Activated naive CD4-positive, alpha-beta T cell treated with anti-CD3 and anti-CD28 coated beads, Interleukin-2, amount 50 U/mL, for 16 hours (primary cell): ENCODE results near the gene NTRK3.

Source experiments
- DNase-seq: peaks from one replicate; pipeline ENCODE4 v3.0.0-alpha.2; 2020

Gene NTRK3

GRCh38 chr15:87930457-87930856 is 326.1 kb downstream of the NTRK3 start:
- DNase-seq = no peak

- DNase-seq = no peak
These were observed 326.7 kb downstream of the NTRK3 start for GRCh38 chr15:87929841-87930240.

GRCh38 chr15:87924433-87924832 is 332.1 kb downstream of the NTRK3 start:
- DNase-seq = no peak

DNA sequence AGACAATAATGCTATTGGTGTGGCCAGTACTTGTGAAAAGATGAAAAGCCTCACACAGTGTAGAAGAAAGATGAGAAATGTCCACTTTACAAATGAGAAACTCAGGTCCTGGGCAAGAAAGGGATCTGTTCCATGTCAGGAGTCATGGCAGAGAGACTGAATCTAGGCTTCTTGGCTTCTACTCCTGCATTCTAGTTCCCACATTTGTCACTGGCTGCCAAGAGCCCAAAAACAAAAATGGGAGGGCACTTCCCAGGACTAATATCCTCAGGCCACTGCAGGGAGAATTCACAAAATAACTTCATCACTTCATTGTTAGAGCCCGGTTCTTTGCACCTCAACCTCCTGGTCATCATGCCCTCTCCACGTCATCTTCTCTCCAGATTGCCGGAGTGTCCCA is 337.5 kb downstream of the NTRK3 start:
- no peak for DNase-seq

- DNase-seq = no peak
These were observed 339.1 kb downstream of the NTRK3 start for GRCh38 chr15:87917480-87917879.

GRCh38 chr15:87916208-87916607 is 340.3 kb downstream of the NTRK3 start:
- DNase-seq = no peak

GRCh38 chr15:87910301-87910700 is 346.2 kb downstream of the NTRK3 start:
- no peak for DNase-seq

DNA sequence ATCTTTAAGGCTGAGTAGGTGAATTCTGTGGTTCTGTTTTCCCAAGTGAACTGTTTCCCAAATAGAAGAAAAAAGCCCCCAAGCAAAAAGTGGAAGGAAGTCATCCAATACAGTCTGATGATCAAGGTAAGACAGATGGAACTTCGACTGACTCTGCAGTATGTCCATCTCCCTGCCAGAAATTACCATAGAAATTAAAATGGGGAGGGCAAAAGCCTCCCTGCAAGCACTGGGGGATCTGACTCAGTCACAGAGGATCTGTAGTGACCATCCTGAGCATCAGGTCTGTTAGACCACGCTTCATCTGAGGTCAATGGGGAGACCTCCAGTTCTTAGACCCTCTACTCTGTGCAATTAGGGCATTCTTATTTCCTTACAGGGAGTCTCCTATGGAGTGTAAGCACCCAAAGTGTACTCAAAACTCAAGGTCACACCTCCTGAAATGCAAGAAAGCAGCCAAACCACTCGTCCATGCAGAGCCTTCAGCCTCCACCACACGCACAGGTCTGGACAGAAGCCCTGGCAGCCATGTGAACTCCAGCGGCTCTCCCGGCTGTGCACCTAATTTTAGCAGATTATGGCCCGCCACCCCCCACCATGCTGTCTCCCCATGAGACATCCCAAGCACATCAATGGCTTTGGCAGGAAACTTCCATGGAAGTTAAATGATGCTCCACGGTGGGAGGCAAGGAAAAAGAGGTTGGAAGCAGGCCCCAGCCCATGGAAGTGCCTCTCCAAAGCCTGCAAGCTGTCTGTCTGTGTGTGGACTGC is 348.7 kb downstream of the NTRK3 start:
- DNase-seq = no peak

DNA sequence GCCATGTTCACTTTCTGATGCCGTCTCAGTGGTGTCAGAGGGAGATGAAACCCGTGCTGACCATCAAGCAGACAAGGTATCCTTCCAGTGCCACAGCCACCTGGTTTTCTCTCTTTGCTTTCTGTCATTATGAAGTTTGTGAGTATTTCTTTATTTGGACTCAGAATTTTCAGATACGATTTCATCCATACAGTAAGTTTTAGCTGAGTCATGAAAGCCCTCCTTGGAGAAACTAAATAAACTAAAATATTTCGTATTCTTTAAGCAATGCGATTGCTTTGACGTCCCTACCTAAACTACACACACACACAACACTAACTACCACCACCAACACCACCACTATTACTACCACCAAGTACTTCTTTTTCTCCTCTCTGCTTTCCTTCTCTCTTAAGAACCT is 350.1 kb downstream of the NTRK3 start:
- DNase-seq = no peak

DNA sequence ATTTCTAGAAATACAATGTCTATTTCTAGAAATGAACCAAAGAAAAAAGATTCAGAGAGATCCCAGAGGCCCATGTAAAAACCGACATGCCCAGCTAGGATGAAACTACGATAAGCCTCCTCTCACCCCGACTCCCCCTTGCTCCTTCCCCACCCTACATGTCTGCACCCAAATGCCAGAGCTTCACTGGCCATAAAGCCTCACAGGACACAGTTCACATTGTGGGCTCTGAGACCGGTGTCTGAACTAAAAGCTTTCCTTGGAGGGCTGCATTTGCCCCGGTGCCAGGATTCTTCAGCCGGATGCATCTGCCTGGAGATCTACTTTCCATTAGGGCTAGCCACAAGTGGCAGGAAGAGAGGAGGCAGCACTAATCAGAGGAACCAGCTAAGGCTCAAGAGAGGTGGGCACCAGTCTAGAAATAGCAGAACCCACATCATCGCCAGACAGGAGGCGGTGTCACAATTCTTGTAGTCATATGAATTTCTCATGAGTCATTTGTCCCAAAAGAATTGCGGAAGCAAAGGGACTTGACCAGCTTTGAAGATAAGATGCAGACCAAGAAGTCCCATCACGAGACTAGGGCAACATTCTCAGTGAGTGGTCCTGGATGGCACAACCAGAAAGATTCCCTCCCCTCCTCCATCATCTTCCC is 353.6 kb downstream of the NTRK3 start:
- no peak for DNase-seq

DNA sequence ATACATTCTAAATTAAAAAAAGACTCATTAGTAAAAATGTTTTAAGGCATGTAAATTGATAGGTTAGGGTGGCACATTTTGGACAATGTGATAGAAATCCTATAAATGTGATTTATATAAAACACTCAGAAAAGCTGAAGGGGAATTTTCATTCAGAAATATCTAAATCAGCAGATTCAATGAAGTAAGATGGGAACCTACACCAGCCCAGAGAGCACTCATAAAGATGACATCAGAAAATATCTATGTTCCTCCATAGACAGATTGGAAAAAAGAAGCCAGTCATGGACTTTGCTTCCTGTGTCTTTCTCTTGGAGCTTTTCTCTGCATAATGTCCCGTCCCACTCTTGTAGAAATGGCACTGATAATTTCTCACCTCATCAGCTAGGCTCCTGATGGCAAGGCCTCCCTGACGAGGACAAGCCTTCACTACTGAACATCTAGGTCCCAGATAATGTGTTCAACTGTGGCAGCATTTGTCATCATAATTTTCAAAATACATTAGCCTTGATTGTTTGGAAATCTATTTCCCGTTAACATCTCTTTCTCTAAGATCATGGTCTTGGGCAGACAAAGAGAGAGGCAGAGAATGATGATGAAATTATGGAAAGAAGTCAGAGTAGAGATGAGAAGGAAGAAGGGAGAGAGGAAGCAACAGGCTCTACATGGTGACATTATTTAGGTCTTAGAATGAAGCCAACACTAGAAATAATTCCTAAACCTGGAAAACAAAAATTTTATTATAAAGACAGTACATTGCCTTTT is 354.4 kb downstream of the NTRK3 start:
- DNase-seq = no peak

GRCh38 chr15:87901008-87901407 is 355.5 kb downstream of the NTRK3 start:
- no peak for DNase-seq

DNA sequence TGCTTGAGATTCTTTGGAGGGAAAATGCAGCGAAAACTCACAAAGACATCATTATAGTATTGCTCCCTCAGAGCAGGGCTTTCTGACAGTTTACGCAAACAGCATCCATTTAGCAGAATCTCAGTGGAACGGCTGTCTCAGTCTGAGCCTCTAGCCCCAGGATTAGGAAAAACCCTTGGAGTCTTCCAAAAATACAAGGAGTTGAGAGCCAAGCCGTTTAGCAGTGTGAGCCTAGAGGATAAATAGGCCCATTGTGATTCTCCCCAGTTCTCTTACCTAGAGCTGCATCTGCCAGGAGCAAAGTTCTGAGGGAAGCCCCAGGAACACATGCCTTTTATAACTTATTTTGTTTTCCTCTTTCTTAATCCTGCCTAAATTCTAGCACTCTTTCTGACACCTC is 359.6 kb downstream of the NTRK3 start:
- no peak for DNase-seq

DNA sequence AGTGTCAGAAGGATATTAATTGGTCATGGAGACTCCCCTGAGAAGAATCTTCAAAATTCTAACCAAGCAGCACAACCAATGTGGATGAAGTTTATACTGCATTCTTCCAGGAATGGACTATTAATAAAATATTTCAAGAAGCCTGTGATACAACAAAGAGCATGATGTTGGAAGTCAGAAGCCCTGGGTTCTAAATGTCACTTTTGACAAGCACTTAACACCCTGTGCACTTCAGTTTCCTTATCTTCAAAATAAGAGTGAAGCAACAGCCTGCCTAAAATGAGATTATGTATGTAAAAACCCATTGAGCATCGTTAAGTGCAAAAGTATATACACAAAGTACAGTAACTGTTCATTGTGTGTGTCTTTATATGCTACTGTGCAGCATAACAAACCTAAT is 369.4 kb downstream of the NTRK3 start:
- no peak for DNase-seq

DNA sequence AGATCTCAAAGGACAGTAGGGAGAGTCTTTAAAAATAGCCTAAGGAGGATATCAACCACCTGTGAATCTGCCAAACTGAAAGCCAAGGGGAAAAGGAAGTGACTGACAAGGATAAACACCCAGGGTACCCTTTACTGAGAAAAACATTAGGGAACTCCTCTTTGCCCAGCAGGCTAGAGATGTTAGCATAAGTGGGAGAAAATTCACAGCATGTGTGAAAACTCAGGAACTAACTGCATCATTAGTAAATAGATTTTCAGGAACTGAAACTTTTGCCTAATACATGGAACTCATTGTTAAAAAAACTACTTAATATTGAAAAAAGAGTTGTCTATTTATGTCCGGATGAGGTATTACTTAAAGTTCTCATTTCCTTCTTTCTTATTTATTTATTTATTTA is 375.5 kb downstream of the NTRK3 start:
- no peak for DNase-seq

DNA sequence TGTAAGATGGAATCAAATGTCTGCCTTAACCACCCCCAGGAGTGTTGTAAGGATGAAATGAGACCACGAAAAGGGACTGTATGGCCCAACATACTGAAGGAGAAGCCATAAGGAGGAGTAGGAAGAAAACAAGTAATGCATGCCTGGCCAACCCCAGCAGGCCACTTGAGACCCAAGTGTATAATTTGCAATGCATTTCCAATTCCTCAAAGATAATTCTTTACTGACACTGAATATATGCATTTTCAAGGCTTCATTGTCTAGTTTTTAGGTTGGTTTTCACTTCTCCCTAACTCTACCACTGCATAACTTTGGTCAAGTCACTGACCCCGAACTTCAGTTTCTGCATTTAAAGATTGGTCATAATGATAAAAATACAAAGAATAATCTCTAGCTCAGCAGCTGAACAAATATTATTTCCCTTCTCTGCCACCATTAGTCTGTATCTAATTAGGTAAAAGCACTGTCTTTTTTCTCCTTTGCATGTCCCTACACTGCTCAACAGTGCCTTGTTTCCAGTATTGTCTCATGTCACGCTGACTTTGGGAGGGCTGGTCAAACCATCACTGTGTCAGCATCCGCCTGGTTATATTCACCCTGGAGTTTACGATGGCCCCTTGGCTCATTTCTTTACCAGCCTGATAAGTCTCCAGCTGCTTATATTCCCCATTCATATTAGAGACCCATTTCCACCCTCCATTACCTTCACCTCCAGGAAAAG is 378.6 kb downstream of the NTRK3 start:
- DNase-seq = no peak

- no peak for DNase-seq
These were observed 379.3 kb downstream of the NTRK3 start for GRCh38 chr15:87877114-87877810.

- DNase-seq = no peak
These were observed 381.4 kb downstream of the NTRK3 start for GRCh38 chr15:87874896-87875711.

GRCh38 chr15:87873516-87873915 is 383.0 kb downstream of the NTRK3 start:
- DNase-seq = no peak

- DNase-seq = no peak
These were observed 384.7 kb downstream of the NTRK3 start for GRCh38 chr15:87871731-87872320.

GRCh38 chr15:87871258-87871681 is 385.3 kb downstream of the NTRK3 start:
- DNase-seq = no peak
